Measurements from ENCODE around the gene SGK1.

Gene SGK1

GRCh38 chr6:134247844-134248580 is 69.9 kb downstream of the SGK1 start:
- TF ChIP-seq CTCF (conservative IDR thresholded peaks at IDR 0.05; ENCODE audit: low read depth, low read length): no peak
- peak overlapping the region; percentile 71 for H3K27ac ChIP-seq
- no peak overlapping the region for H3K4me3 ChIP-seq (IDR thresholded peaks at IDR 0.05; ENCODE audit: insufficient read depth, low read depth, low read length)
- peaks cover 78% of the 10 kb centered on the region for H3K4me1 ChIP-seq (ENCODE audit: low read depth, poor library complexity, severe bottlenecking)
- H3K9ac ChIP-seq: no peak overlapping the region; the same call in 1 of the 2 replicates
- H4K20me1 ChIP-seq (ENCODE audit: insufficient read depth): no peaks in the 10 kb centered on the region
- peak overlapping the region; percentile 83 for H3K4me2 ChIP-seq
- H3K27me3 ChIP-seq (ENCODE audit: insufficient read depth, low read depth): no peaks in the 10 kb centered on the region
- H2AFZ ChIP-seq (ENCODE audit: low read depth): peak overlapping the region; percentile 35; the same call in 1 of the 2 replicates
- H3K36me3 ChIP-seq (ENCODE audit: insufficient read depth): no peaks in the 10 kb centered on the region
- H3K79me2 ChIP-seq (ENCODE audit: insufficient read depth, low read depth): no peaks in the 10 kb centered on the region

- peak overlapping the region; percentile 71 for H3K27ac ChIP-seq
Measured at GRCh38 chr6:134247231-134247833, 70.6 kb downstream of the SGK1 start.

GRCh38 chr6:134245706-134246105 is 72.2 kb downstream of the SGK1 start:
- Histone ChIP-seq H3K27me3 (ENCODE audit: insufficient read depth, low read depth) (no peaks in the 10 kb centered on the region), H3K4me3 (IDR thresholded peaks at IDR 0.05; ENCODE audit: insufficient read depth, low read depth, low read length) (no peak overlapping the region), H2AFZ (ENCODE audit: low read depth) (no peak overlapping the region), H3K4me1 (ENCODE audit: low read depth, poor library complexity, severe bottlenecking) (peaks cover 60% of the 10 kb centered on the region), H3K9ac (no peak overlapping the region), H3K36me3 (ENCODE audit: insufficient read depth) (no peaks in the 10 kb centered on the region), H3K79me2 (ENCODE audit: insufficient read depth, low read depth) (no peaks in the 10 kb centered on the region), H3K4me2 (no peak overlapping the region), H3K27ac (no peak overlapping the region), H4K20me1 (ENCODE audit: insufficient read depth) (no peaks in the 10 kb centered on the region)
- no peak for TF ChIP-seq CTCF (conservative IDR thresholded peaks at IDR 0.05; ENCODE audit: low read depth, low read length)

More at GRCh38 chr6:134247231-134247833, 70.6 kb downstream of the SGK1 start:
- H3K9ac ChIP-seq: no peak overlapping the region; the same call in 1 of the 2 replicates
- H4K20me1 ChIP-seq (ENCODE audit: insufficient read depth): no peaks in the 10 kb centered on the region
- peaks cover 76% of the 10 kb centered on the region for H3K4me1 ChIP-seq (ENCODE audit: low read depth, poor library complexity, severe bottlenecking)
- H3K79me2 ChIP-seq (ENCODE audit: insufficient read depth, low read depth): no peaks in the 10 kb centered on the region
- peak overlapping the region; percentile 35 for H2AFZ ChIP-seq (ENCODE audit: low read depth)
- H3K27me3 ChIP-seq (ENCODE audit: insufficient read depth, low read depth): no peaks in the 10 kb centered on the region
- peak overlapping the region; percentile 83 for H3K4me2 ChIP-seq
- no peak overlapping the region for H3K4me3 ChIP-seq (IDR thresholded peaks at IDR 0.05; ENCODE audit: insufficient read depth, low read depth, low read length)
- no peak for TF ChIP-seq CTCF (conservative IDR thresholded peaks at IDR 0.05; ENCODE audit: low read depth, low read length)
- H3K36me3 ChIP-seq (ENCODE audit: insufficient read depth): no peaks in the 10 kb centered on the region

GRCh38 chr6:134245041-134245440 is 72.9 kb downstream of the SGK1 start:
- H3K4me1 ChIP-seq (ENCODE audit: low read depth, poor library complexity, severe bottlenecking): peaks cover 53% of the 10 kb centered on the region
- TF ChIP-seq CTCF (conservative IDR thresholded peaks at IDR 0.05; ENCODE audit: low read depth, low read length): no peak
- no peaks in the 10 kb centered on the region for H3K79me2 ChIP-seq (ENCODE audit: insufficient read depth, low read depth)
- no peaks in the 10 kb centered on the region for H4K20me1 ChIP-seq (ENCODE audit: insufficient read depth)
- no peak overlapping the region for H3K4me3 ChIP-seq (IDR thresholded peaks at IDR 0.05; ENCODE audit: insufficient read depth, low read depth, low read length)
- H2AFZ ChIP-seq (ENCODE audit: low read depth): no peak overlapping the region
- no peaks in the 10 kb centered on the region for H3K36me3 ChIP-seq (ENCODE audit: insufficient read depth)
- no peak overlapping the region for H3K9ac ChIP-seq
- H3K4me2 ChIP-seq: no peak overlapping the region
- H3K27ac ChIP-seq: no peak overlapping the region
- no peaks in the 10 kb centered on the region for H3K27me3 ChIP-seq (ENCODE audit: insufficient read depth, low read depth)

All from KMS-11 (cell line).